HG03442 (cell line): ENCODE measurements around the gene UNC5CL.

Source experiments
- ATAC-seq: cut with Tn5 transposase; IDR thresholded peaks from one replicate; pipeline ENCODE4 v1.9.1; 2021; ENCODE audit warnings: mild to moderate bottlenecking, moderate library complexity; ENCODE audit not compliant: unreplicated experiment

Gene UNC5CL

DNA sequence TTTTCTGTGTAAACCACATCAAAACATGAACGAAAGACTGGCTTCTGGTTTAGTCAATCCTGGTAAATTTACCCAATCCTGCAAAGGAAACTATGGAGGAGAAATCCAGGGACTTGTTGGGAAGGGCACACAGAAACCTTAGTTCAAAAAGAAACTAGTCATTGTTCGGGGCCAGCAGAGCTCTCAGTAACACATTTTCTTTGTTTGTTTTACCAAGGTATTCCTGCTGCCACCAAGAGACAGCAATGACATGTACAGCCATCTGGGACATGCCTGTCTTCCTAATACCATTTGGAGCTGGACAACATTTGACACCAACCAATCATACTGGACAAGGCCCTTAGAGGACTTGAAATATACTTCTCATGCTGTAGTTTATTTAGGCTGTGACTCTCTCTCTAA, 24.9 kb upstream of the UNC5CL start:
- ATAC-seq = no peak

DNA sequence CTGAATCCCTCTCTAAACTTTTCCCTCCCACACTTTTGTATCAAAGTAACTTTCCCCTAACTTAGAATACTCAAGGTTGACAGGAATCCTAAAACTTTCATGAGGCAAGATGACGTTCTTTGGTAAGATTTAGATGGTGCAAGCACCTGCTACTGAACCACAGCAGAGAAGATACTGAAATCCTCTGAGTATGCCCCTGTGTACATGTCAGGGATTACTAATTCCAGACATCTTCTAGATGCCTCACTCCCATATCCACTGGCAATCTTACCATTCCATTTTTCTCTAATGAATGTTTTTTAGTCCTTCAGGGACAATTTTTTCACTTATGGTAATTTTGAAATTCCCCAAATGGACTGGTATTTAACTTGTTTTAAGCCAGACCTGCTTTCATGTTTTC, 23.0 kb upstream of the UNC5CL start:
- no peak for ATAC-seq

DNA sequence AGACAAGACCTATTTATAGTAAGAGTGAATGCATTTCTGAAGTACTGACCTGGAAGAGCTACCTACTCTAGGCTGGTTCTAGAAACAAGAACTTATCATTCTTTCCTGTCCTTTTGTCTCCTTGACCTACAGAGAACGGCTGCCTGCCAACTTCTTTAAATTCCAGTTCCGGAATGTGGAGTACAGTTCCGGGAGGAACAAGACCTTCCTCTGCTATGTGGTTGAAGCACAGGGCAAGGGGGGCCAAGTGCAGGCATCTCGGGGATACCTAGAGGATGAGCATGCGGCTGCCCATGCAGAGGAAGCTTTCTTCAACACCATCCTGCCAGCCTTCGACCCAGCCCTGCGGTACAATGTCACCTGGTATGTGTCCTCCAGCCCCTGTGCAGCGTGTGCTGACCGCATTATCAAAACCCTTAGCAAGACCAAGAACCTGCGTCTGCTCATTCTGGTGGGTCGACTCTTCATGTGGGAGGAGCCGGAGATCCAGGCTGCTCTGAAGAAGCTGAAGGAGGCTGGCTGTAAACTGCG, 22.2 kb upstream of the UNC5CL start:
- no peak for ATAC-seq

DNA sequence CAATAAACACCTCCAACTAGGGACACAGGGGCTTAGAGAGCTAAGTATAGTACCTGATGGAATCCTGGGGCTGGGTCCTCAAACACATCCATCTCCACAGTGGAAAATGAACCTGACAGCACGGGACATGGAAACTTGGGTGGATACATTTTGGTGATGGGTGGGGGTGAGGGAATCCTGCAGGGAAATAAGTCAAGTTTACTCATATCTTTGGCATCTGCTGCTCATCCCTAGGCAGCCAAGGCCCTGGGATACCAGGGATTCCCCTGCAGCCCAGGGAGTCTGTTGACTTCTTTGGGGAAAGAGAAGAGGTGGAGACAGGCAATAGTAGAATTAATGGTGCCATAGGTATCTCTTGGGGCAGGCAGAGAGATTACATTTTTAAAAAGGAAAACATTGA, 20.5 kb upstream of the UNC5CL start:
- no peak for ATAC-seq

DNA sequence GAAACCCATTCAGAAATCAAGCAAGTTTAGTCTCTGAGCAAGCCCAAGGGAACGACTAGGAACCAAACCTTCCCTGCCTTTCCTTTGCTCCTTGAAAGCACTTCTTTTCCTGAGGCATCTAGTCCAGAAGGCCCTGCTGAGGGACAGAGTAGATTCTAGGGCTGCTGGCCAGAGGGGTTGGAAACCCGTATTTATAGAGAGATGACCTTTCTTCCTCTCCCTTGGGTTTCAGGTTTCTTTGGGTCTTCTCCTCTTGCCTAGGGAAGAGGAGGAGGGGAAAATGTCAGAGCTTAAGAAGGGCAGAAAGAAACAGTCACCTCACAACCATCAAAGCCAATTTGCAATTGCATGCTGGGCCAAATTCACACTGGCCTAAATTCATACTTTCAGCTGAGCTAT, 19.8 kb upstream of the UNC5CL start:
- no peak for ATAC-seq

DNA sequence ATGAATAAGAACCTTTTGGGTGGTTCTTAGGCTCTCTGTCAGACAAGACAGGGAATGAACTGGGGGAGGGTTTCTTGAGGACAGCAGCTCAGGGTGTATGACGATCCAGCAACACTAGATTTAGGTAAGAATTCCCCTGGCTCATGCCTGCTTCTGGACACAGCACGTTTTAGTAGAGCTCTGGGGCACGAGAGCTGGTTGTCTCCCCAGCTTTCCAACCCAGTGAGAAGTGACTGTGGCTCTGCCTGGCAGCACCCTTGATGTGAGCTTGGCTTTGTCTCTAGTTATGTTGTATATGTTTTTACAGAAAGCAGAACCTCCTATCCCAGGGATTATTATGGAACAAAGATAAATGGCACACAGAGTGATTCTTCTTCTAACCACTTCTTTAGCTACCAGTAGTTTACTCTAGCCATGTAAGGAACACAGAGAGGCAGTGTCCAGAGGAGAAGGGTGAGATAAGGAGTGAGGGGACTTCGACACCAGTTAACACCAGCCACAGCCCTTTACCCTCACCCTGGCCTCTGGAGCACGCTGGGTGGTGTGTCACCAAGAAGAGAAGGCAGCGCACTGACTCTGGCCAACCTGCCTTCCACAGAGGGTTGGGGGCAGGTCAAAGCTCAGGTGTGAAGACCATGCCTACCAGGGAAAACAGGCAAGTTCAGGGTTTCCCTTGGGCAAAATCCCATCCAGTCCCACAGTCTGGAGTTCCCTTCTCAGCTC, 17.9 kb upstream of the UNC5CL start:
- ATAC-seq = no peak

GRCh38 chr6:41055149-41055548, 16.1 kb upstream of the UNC5CL start:
- no peak for ATAC-seq

- ATAC-seq = no peak
Measured at GRCh38 chr6:41054511-41054910, 15.5 kb upstream of the UNC5CL start.

- ATAC-seq = no peak
Measured at GRCh38 chr6:41053041-41053440, 14.0 kb upstream of the UNC5CL start, which contains the start of gene APOBEC2. Gene APOBEC2 (plus strand): TSS chr6:41053202. CDS start chr6:41053348, 146 bp downstream.

DNA sequence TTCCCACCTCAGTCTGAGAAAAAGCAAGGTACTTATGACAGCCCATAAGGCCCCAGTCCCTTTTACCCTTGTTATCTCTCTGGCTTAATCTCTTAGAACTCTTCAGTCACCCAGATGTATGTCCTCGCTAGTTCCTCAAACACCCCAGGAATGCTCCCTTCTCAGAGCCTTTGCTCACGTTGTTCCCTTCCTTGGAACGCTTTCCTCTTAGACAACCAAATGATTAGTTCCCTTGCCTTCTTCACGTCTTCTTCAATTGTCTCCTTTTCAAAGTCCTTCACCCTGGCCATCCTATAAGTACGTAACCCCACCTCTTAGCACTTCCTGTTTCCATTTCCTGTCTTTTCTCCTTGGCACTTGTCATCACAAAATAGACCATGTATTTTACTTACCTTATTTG, 12.9 kb upstream of the UNC5CL start:
- no peak for ATAC-seq

- ATAC-seq = no peak
Measured at GRCh38 chr6:41050536-41050935, 11.5 kb upstream of the UNC5CL start.

DNA sequence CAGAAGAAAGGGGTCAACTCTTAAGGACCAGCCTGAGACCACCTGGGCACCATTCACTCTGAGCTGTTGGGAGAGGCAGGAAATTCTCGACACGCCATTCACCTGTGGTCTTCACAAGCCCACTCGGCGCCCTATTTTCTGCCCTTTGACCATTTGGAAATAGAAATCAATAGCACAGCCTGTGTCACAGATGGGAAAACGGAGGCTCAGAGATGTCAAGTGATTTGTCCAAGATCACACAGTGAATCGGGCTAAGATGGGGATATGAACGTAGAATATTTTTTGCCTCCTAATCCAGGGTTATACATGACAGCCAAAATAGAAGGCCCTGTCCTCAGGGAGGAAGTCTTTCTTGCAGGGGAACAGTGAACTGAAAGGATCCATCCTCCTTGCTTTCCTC, 10.9 kb upstream of the UNC5CL start:
- no peak for ATAC-seq

- ATAC-seq = no peak
Measured at GRCh38 chr6:41049521-41049920, 10.5 kb upstream of the UNC5CL start.

DNA sequence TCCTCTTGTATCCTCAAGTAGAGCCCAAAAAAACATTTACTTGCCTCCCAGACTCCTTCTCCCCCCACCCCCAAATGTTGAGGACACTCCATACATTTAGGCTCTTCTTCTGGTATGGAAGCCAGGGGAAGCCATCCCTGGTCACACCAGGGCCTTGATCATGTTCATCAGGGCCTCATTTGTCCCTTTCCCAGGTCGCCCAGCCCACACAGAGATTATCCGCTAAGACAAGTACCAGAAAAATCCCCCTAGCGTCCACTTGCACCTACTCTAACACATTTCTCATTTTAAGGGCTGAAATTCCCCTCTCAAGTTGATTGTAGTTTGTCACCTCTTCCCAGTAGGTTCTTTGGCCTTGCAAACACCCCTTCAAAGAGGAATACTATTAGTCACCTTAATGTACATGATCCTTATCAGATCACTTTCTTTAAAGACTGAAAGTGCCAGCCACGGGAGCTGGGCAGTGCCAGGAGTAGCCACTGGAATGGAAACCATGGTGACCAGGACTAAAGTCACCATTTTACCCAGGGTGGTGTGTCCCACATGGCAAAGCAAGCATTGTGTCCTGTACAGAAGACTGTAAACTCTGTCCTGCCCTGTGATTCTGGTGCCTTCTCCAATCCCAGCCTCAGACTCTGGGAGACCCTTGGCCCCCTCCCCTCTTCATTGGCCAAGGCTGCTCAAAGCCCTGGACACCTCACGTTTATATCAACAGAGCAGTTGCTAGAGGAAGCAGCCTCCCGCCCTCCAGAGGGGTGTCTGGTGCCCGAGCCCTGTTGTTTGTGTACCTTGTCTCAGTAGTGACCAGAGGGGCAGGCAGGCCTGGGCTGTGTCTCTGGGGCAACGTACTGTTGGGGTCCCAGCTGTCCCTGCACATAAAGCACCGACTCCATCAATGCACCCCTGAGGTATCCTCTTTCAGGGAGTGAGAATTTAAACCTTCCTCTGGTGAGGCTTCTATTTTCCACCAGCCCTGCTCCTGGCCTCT, 9.0 kb upstream of the UNC5CL start:
- ATAC-seq = no peak

GRCh38 chr6:41047306-41047705, 8.3 kb upstream of the UNC5CL start:
- ATAC-seq = no peak

DNA sequence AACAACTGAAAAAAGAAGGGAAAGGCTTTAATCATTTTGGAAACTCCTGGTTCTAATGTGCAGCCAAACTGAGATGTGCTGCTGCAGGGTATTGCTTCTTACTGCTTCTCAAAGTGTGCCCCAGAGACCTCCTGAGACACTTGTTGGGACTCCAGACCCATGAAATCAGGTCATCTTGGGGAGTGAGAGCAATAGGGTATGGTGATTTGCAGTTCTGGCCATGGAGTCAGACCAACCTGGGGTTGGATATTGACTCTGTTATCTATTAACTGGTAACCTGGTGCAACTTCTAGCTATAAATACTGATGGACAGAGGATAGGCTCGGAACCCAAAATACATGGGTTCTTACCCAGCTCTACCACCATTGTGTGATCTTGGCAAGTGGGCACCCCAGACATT, 7.1 kb upstream of the UNC5CL start:
- no peak for ATAC-seq

- no peak for ATAC-seq
Measured at GRCh38 chr6:41045664-41046063, 6.6 kb upstream of the UNC5CL start.

- ATAC-seq = no peak
Measured at GRCh38 chr6:41043151-41043550, 4.1 kb upstream of the UNC5CL start.

GRCh38 chr6:41042226-41043055, 3.4 kb upstream of the UNC5CL start, which contains the start of gene TSPO2:
Gene TSPO2 (plus strand): TSS chr6:41042467. CDS start chr6:41042986, 519 bp downstream.
- no peak for ATAC-seq

DNA sequence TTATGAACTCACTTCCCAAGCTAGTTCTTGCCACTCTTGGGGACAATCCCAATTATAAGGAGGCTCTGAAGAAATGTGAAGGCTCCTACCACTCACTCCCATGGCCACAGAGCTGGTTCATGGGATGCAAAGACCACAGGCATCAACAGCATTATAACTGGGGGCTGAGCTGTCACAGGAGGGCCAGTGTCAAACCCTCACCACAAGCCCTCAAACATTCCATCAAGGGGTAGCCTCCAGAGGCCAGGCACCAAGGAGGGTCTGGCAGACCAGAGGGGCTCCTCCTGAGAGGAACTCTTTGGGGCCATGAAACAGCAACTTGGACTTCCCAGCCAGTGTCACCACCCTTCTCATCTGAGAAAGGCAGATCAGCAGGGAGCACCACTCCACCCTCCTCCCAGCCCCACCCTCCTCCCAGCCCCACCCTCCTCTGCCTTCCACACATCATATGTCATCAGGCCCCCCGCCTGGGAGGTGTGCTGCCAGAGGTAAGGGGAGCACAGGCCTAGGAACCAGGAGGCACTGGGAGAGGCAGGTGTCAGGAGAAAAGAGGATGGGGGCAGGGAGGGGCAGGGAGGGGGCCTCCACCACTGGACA, 2.0 kb upstream of the UNC5CL start:
- no peak for ATAC-seq
